NCI-H2227 treated with DMSO at 0.1 percent for 48 hours (cell line): Measurements from ENCODE around the gene CEACAM1.
"Not testable (repeated sequence)": the region's sequence is repeated elsewhere in the genome, so short reads cannot be mapped to it uniquely, and the experiment has no call there.

Source experiments
- DNase-seq: peaks from one replicate; lab custom pipeline; 2025; lab: John Stamatoyannopoulos, UW

The CEACAM1 gene

DNA sequence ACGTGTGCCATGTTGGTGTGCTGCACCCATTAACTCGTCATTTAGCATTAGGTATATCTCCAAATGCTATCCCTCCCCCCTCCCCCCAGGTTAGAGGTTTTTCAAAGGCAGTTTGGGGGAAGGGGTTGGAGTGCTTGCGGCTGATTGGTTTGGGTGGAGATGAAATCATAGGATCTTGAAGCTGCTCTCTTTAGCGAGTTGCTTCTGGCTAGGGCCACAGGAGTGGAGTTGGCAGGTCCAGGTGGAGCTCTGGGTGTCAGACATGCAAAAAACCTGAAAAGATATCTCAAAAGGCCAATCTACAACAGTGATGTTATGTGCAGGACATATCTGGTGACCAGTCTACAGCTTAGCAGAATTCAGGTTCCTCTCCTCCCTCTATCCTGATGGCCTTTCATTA lies 52.9 kb downstream of the CEACAM1 start:
- DNase-seq, result no peak

DNA sequence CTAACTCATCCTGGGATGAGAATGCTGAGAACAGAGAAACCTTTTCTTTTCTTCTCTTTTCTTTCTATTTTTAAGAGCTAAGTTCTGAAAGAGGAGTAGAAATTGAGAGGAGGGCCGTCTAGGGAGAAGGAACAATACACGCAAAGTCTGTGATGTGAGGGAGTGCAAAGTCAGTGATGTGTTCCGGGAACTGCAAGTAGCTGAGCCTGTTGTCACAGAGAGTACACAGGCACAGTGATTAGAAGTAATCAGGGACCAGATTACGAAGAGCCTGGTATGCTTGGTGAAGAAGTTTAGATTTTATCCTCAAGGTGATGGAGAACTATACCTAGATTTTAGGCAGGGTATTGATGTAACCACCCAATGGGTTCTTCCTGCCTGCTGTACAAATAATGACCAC lies 53.5 kb downstream of the CEACAM1 start:
- peak; percentile 46 for DNase-seq

DNA sequence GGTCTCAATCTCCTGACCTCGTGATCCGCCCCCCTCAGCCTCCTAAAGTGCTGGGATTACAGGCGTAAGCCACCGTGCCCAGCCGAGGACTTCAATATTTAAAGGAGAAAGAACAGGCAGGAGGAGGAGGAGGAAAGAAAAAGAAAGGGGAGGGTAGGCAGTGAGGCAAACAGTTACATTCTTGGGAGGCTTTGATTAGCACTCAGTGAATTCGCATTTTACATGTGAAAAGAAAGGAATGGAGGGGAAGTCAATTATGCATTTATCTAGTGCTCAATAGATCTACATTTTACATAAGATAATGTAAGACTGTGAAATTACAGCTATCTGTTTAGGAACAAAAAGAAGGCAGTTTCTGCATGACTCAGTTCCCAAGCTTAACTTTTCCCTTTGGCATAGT lies 54.6 kb downstream of the CEACAM1 start:
- no peak for DNase-seq

DNA sequence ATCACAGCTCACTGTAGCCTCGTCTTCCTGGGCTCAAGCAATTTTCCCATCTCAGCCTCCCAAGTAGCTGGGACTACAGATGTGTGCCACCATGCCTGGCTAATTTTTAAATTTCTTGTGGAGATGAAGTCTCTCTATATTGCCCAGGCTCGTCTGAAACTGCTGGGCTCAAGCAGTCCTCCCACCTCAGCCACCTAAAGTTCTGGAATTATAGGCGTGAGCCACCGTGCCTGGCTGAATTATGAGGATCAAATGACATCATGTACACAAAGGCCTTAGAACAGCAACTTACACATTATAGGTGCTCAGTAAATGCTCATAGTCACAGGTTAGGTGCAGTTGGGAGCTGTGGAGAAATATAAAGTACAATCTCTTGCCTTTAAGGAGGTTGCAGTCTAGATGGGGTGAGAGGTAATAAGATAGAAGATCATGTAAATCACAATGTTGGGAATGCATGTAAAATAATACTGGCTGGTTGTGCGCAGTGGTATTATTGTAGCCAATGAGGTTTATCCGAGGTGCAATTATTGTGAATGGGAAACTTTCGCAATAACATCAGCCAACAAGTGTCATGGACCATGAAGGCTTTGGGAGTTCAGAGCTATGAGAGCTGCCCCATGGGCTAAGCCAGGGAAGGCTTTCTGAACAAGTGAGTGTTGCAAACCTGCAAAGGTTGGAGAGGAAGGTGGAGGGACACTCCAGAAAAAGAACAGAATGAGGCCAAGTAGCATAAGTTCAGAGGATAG lies 55.7 kb downstream of the CEACAM1 start:
- no peak for DNase-seq

GRCh38 chr19:42471554-42472249 lies 56.6 kb downstream of the CEACAM1 start:
- no peak for DNase-seq

DNA sequence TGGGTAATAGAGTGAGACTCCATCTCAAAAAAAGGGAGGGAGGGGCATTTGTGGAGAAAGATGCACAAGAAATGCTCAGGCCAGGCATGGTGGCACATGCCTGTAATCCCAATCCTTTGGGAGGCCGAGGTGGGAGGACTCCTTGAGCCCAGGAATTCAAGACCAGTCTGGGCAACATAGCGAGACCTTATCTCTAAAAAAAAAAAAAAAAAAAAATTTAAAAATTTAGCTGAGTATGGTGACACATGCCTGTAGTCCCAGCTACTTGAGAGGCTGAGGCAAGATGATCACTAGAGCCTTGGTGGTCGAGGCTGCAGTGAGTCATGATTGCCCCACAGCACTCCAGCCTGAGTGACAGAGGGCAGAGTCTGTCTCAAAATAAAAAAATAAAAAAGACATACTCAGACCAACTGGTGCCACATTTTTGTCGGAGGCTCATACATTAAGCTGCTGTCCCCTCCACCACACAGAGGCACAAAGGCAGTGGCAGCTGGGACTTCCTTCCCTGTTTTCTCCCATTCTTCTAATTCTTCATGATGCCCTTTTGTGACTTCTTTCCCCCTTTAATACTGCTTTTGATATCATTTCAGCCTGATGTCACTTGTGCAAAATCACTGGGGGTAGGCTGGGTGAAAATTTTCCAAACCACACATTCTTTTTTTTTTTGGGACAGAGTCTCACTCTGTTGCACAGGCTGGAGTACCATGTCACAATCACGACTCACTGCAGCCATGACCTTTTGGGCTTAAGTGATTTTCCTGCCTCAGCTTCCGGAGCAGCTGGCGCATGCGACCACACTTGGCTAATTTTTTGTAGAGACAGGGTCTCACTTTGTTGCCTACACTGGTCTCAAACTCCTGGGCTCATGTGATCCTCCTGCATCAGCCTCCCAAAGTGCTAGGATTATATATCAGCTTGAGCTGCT lies 58.7 kb downstream of the CEACAM1 start:
- no peak for DNase-seq

DNA sequence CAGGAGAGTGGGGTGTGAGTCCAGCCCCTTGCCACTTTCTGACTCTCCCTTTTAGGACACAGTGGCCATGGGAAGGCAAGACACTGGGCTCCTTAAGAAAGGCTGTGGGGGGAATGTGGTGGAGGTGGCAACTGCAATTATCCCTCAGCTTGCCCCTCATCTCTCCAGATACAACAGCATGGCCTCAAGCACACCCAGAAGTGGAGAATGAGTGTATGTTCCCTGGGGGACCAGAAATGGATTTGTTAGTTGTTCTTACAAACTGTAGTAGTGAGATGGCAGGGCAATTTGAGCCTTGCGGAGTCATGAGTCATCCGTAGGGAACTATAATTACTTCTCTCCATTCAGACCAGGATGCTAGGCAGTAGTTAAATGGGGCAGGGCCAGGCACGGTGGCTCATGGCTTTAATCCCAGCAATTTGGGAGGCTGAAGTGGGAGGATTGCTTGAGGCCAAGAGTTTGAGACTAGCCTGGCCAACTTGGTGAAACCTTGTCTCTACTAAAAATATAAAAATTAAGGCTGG lies 59.9 kb downstream of the CEACAM1 start:
- DNase-seq, result peak; percentile 93

DNA sequence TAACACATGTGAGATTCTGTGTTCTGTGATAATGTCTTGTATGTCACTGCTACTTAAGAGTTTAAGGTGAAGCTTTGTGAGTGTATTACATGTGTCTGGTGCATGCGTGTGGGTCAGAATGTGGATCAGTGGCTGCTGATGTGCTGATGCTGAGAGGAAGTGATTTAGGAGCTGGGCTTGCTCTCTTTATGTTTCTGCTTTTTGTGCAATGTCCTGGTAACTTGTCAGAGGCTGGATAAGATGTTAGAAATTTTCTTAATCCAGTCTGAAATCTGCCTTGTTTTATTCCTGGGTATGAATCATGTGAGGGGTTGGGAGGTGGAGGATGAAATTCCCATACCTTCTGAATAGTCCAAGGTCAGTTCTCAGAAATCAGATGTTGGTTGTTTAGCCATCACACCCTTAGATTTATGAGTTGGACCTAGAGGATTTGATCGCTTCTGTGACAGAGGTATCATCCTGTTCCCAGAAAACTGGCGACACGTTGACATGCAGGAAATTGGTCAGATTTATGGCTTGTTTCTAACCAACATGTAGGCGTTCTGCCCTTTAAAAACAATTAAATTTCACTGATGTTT lies 61.0 kb downstream of the CEACAM1 start:
- DNase-seq, result no peak

DNA sequence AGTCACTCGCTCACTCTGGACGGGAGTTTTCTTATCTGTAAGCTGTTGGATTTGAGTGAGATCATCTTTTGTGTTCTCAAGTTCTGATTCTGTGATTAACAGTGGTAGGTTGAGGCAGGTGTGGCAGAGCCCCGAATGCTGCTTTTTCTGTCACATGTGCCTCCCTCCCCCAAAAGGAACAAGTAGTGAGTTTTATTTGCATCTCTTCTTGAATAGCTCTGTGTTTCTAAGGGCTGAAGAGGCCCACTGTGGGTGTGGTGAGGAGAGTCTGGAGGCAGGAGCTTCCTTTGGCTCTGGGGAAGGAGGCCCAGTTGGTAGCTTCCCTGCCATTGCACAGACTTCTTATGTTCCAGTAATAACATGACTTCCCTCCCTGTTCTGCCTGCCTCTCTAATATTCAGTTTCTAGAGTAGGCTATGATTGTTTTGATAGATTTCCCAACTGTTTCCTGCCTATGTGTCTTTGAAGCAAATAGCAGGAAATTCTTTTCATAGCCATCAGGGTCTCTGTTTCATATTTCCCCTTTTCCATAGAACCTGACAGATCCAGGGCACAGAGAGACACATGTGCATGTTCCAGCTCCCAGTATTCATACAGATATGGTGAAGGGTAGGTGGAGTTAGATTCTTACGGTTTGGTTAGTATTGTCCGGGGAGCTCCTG lies 61.6 kb downstream of the CEACAM1 start:
- no peak for DNase-seq

DNA sequence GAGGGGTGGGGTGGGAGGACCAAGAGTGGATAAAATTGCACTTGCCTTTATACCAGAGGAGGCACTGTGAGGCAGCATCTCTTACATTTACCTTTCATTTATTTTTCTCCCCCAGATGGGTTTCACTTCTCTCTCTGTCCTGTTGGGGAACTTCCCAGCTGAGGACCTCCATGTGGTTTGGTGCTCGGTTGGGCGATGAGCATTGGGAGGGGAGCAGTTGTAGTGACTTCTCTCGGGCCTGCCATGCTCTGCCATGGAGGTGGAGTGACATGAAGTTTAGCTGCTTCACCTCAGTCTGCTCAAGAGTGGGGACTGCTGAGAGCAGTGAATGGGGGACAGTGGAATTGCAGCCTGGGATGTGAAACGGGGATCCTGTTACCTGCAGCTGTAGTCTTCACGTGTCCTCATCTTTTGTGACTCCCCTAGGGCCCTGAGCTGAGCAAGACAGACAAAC lies 62.4 kb downstream of the CEACAM1 start:
- no peak for DNase-seq

- no peak for DNase-seq
Measured at GRCh38 chr19:42461700-42462324, 66.5 kb downstream of the CEACAM1 start.

DNA sequence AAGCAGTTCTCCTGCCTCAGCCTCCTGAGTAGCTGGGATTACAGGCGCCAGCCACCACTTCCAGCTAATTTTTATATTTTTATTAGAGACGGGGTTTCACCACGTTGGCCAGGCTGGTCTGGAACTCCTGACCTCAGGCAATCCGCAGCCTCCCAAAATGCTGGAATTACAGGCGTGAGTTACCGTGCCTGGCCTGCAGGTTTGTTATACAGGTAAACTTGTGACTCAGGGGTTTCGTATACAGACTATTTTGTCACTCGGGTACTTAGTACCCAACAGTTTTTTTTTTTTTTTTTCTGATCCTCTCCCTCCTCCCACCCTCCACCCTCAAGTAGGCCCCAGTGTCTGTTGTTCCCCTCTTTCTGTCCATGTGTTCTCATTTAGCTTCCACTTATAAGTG lies 67.0 kb downstream of the CEACAM1 start:
- not testable (repeated sequence) for DNase-seq

DNA sequence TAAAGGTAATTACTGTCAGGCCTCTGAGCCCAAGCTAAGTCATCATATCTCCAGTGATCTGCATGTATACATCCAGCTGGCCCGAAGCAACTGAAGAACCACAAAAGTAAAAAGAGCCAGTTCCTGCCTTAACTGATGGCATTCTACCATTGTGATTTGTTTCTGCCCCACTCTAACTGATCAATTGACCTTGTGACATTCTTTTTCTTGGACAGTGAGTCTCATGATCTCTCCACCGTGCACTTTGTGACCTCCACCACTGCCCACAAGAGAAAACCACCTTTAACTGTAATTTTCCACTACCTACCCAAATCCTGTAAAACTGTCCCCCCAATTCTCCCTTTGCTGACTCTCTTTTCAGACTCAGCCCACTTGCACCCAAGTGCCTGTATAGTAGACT lies 68.4 kb downstream of the CEACAM1 start:
- DNase-seq, result no peak
